GM12891 (cell line): ENCODE measurements around the gene TCEA2.
"Not testable (repeated sequence)": the region's sequence is repeated elsewhere in the genome, so short reads cannot be mapped to it uniquely, and the experiment has no call there.

Experiments
- POLR2AphosphoS5 ChIP-seq: IDR thresholded peaks from 2 replicates; pipeline ENCODE4 v1.6.1; 2011; ENCODE audit warnings: low read depth, low read length, control low read depth
- TAF1 ChIP-seq: IDR thresholded peaks from 2 replicates; pipeline ENCODE4 v1.6.1; 2011; ENCODE audit warnings: low read depth, low read length, control low read depth

DNA sequence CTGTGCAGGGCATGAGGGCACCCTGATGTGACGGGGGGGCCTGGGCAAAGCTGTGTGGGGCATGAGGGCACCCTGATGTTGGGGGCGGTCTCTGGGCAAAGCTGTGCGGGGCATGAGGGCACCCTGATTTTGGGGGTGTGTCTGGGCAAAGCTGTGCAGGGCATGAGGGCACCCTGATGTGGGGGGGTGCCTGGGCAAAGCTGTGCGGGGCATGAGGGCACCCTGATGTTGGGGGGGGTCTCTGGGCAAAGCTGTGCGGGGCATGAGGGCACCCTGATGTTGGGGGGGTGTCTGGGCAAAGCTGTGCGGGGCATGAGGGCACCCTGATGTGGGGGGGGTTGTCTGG, 54.4 kb downstream of the TCEA2 start:
- TF ChIP-seq TAF1, POLR2AphosphoS5: not testable (repeated sequence)
